Right ventricle myocardium inferior (tissue), 1 donor: ENCODE measurements around the gene OSBPL2. TPM values are rescaled to one million over a fixed set of nuclear protein-coding genes. Genes with fewer than 3 reads are reported as not detected.

Source experiments
- ATAC-seq: fragments of 200-7000 bp; cut with Tn5 transposase; one replicate; pipeline ENCODE4 v1.9.1; 2020; ENCODE audit warnings: mild to moderate bottlenecking, moderate library complexity
- DNase-seq: peaks from one replicate; pipeline ENCODE4 v3.0.0; 2021; ENCODE audit errors: missing footprints
- intact Hi-C: fragments of 100-400 bp; cut with DNase I; formaldehyde crosslinking; loops from one replicate; pipeline ENCODE4 v1.11.0; 2022
- microRNA-seq: library from miRNA; unstranded; fragments of <30 nt; microRNA quantifications from one replicate; pipeline ENCODE4 v1.2.0, GENCODE V29; 2020
- total RNA-seq: library from RNA; stranded (reverse); fragmentation: NEBNext Ultra II Directional; extraction: Animal tissue kit (Norgen Biotek cat#: 25700); gene quantifications from one replicate; pipeline ENCODE4 v1.2.1, GENCODE V29; 2021
- donor health status: DM: no; HTN: yes; CAD: no; lungs with severe emphysema.

OSBPL2 gene
- total RNA-seq, 1 donor from 2014 or later = 59.5 TPM

DNA sequence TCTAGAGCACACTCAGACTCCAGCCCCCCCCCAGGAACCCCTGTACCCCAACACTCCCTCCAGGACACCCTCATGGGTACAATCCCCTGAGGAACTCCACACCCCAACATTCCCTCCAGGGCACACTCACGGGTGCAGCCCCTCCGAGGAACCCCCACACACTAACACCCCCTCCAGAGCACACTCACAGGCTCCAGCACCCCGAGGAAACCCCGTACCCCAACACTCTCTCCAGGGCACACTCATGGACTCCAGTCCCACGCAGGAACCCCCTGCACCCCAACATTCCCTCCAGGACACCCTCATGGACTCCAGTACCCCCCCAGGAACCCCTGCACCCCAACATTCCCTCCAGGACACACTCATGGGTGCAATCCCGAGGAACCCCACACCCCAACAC, 97.2 kb downstream of the OSBPL2 start:
- no peak for DNase-seq
- intact Hi-C loops = no loop called here

GRCh38 chr20:62336329-62336728, 98.0 kb downstream of the OSBPL2 start:
- ATAC-seq (no peak), DNase-seq (no peak)
- intact Hi-C loops = no loop called here

More for the DNA sequence above, 97.2 kb downstream of the OSBPL2 start:
- ATAC-seq = no peak

GRCh38 chr20:62336775-62337557, 98.6 kb downstream of the OSBPL2 start:
- intact Hi-C loops = no loop called here
- ATAC-seq (no peak), DNase-seq (peak; percentile 62)

GRCh38 chr20:62337558-62338293, 99.4 kb downstream of the OSBPL2 start:
- ATAC-seq (no peak), DNase-seq (peak; percentile 70)
- intact Hi-C loops = no loop called here

GRCh38 chr20:62338294-62338620, 99.9 kb downstream of the OSBPL2 start:
- ATAC-seq = no peak
- intact Hi-C loops = no loop called here
- DNase-seq = peak; percentile 40

GRCh38 chr20:62339647-62340062, 101.3 kb downstream of the OSBPL2 start:
- peak; percentile 15 for DNase-seq
- intact Hi-C loops = no loop called here
- no peak for ATAC-seq

DNA sequence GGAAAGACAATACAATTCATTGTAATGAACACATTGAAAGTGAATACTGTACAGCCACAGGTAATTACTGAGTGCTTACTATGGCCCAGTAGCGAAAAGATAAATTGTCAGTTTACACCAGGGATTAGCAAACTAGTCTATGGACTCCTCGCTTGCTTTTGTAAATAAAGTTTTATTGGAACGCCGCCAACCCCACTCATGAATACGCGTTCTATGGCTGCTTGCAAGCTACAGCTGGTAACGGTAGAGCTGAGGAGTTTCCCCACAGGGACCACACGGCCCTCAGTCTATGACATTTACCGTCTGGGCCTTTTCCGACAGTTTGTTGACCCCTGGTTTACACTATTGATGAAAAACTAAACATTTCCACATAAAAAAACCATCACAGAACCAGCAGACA, 104.6 kb downstream of the OSBPL2 start:
- ATAC-seq (no peak), DNase-seq (no peak)
- intact Hi-C loops = no loop called here

DNA sequence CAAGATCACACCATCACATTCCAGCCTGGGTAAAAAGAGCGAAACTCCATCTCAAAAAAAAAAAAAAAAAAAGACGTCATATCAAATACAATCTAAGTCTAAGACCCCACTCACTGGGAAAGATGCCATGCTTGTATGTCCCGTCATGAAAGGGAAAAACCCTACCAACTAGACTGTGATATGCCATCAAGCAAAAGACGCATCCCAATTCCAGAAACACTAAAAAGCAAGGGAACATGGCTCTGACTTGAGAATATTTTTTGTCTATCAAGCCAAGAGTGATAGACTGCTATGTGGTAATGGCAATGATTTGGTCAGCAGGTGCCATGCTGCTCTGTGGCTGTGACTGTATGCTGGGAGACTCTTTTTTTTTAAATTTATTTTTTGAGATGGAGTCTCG, 105.8 kb downstream of the OSBPL2 start:
- DNase-seq (no peak), ATAC-seq (no peak)
- intact Hi-C loops = no loop called here

GRCh38 chr20:62344782-62345181, 106.5 kb downstream of the OSBPL2 start:
- intact Hi-C loops = loop anchor here (5.0 kb wide), 1 partner anchor 37 kb away; no protein-coding TSS in a partner anchor
- no peak for ATAC-seq
- peak; percentile 23 for DNase-seq

Small RNA genes within 50 kb of the gene (microRNA-seq; reads per million reads assigned to microRNA genes)
- not detected for gene MIR4758

Other genes starting within 250 kb of the OSBPL2 start
- 10.7 TPM for gene TAF4, start 172.6 kb upstream of the OSBPL2 start, total RNA-seq
- 55.2 TPM for gene LSM14B, start 116.0 kb upstream of the OSBPL2 start, total RNA-seq
- gene PSMA7, start 95.1 kb upstream of the OSBPL2 start, total RNA-seq = 230 TPM
- 7.8 TPM for gene SS18L1, start 94.8 kb upstream of the OSBPL2 start, total RNA-seq
- gene MTG2, start 55.5 kb upstream of the OSBPL2 start, total RNA-seq = 21.6 TPM
- not detected for gene HRH3, start 18.2 kb upstream of the OSBPL2 start, total RNA-seq
- 73.9 TPM for gene ADRM1, start 64.5 kb downstream of the OSBPL2 start, total RNA-seq
- 89.3 TPM for gene LAMA5, start 128.8 kb downstream of the OSBPL2 start, total RNA-seq
- 782 TPM for gene RPS21, start 148.6 kb downstream of the OSBPL2 start, total RNA-seq
- 18.1 TPM for gene CABLES2, start 168.8 kb downstream of the OSBPL2 start, total RNA-seq
- not detected for gene RBBP8NL, start 189.0 kb downstream of the OSBPL2 start, total RNA-seq
- 1.7 TPM for gene GATA5, start 237.5 kb downstream of the OSBPL2 start, total RNA-seq